ENCODE results near the gene BRCA2. TPM values are rescaled to one million over a fixed set of nuclear protein-coding genes. Genes with fewer than 3 reads are reported as not detected.

BRCA2 gene
- total and polyA plus RNA-seq, 9 of the 15 experiments (the other 6 are each of a cell fraction or from before 2014, with no cell fraction given) = 4.1 to 17.3 (median 5.8) TPM

DNA sequence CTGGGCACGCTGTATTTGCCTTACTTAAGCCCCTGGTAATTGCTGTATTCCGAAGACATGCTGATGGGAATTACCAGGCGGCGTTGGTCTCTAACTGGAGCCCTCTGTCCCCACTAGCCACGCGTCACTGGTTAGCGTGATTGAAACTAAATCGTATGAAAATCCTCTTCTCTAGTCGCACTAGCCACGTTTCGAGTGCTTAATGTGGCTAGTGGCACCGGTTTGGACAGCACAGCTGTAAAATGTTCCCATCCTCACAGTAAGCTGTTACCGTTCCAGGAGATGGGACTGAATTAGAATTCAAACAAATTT is 676 bp downstream of the BRCA2 start (continued):
- TF ChIP-seq AFF1 (IDR thresholded peaks at IDR 0.05; ENCODE audit: low read depth in 1 of 2, partially characterized antibody in 2 of 2) (no peak), CREB3L1 (IDR thresholded peaks at IDR 0.05; ENCODE audit: borderline replicate concordance, low read depth) (no peak), NFIC (IDR thresholded peaks at IDR 0.05) (no peak), TSHZ1 (CRISPR knock-in tag; IDR thresholded peaks at IDR 0.05) (no peak), KLF16 (IDR thresholded peaks at IDR 0.05) (no peak), ZSCAN29 (IDR thresholded peaks at IDR 0.05) (no peak), PATZ1 (CRISPR knock-in tag; IDR thresholded peaks at IDR 0.05; ENCODE audit: borderline replicate concordance) (no peak), CHD4 (IDR thresholded peaks at IDR 0.05; ENCODE audit: insufficient read depth, insufficient replicate concordance, low read depth, low read length, poor library complexity, severe bottlenecking) (no peak), MTA3 (IDR thresholded peaks at IDR 0.05; ENCODE audit: borderline replicate concordance) (peak; percentile 23; the same call in 1 of the 2 replicates), EP400 (IDR thresholded peaks at IDR 0.05) (peak; percentile 27; the same call in 1 of the 2 replicates), ZNF124 (CRISPR knock-in tag; IDR thresholded peaks at IDR 0.05) (no peak)
- TF ChIP-seq, protein P1, sequence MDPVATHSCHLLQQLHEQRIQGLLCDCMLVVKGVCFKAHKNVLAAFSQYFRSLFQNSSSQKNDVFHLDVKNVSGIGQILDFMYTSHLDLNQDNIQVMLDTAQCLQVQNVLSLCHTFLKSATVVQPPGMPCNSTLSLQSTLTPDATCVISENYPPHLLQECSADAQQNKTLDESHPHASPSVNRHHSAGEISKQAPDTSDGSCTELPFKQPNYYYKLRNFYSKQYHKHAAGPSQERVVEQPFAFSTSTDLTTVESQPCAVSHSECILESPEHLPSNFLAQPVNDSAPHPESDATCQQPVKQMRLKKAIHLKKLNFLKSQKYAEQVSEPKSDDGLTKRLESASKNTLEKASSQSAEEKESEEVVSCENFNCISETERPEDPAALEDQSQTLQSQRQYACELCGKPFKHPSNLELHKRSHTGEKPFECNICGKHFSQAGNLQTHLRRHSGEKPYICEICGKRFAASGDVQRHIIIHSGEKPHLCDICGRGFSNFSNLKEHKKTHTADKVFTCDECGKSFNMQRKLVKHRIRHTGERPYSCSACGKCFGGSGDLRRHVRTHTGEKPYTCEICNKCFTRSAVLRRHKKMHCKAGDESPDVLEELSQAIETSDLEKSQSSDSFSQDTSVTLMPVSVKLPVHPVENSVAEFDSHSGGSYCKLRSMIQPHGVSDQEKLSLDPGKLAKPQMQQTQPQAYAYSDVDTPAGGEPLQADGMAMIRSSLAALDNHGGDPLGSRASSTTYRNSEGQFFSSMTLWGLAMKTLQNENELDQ (CRISPR knock-in tag; IDR thresholded peaks at IDR 0.05; ENCODE audit: borderline replicate concordance) = no peak
